CD4-positive, alpha-beta T cell treated with Interferon gamma for 1 hour (primary cell): Measurements from ENCODE around the gene SMTNL1.

Experiments used
- DNase-seq: peaks from one replicate; pipeline ENCODE4 v3.0.0-alpha.2; 2020

Gene SMTNL1

DNA sequence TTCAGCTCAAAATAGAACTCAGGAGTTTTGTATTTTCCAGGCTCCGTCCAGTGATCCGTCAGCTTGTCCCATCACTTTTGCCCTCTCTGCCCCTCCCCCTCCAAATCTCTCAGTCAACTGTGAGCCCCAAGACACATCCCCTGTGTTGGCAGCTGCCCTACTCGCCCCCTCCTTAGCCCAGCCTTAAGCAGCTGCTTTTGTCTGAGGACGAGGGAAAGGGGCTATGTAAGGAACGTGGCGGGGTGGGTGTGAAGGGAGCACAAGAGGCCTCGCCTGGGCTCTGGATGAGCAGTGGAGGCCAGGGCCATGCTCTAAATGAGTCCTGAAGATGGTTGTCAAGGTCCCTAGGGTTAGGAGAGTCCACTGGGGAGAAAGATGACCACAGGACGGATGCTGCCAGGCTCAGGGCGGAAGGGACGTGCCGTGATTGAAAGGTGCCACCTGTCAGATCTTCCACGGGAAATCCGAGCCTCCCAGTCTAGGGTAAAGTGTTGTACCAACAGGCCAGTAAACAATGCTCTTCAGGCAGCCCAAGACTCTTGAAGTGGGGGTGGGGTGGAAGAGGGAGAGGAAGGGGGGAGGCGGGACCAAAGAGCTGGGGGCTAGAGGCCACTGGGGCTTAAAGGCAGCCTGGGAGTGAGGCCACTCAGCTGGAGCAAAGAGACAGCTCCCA is at the start of gene SMTNL1:
SMTNL1 (plus strand) TSS at position 649 of the 673 bp plus-strand sequence. CDS start 5,048 bp downstream, outside the sequence.
- DNase-seq = no peak

GRCh38 chr11:57487920-57488659 is 49.3 kb upstream of the SMTNL1 start:
- DNase-seq = no peak

GRCh38 chr11:57490456-57491248 is 46.7 kb upstream of the SMTNL1 start:
- DNase-seq = no peak

- peak; percentile 32 for DNase-seq
Measured at GRCh38 chr11:57491371-57492061, 45.9 kb upstream of the SMTNL1 start.

- peak; percentile 63 for DNase-seq
Measured at GRCh38 chr11:57493507-57494503, 43.6 kb upstream of the SMTNL1 start.

DNA sequence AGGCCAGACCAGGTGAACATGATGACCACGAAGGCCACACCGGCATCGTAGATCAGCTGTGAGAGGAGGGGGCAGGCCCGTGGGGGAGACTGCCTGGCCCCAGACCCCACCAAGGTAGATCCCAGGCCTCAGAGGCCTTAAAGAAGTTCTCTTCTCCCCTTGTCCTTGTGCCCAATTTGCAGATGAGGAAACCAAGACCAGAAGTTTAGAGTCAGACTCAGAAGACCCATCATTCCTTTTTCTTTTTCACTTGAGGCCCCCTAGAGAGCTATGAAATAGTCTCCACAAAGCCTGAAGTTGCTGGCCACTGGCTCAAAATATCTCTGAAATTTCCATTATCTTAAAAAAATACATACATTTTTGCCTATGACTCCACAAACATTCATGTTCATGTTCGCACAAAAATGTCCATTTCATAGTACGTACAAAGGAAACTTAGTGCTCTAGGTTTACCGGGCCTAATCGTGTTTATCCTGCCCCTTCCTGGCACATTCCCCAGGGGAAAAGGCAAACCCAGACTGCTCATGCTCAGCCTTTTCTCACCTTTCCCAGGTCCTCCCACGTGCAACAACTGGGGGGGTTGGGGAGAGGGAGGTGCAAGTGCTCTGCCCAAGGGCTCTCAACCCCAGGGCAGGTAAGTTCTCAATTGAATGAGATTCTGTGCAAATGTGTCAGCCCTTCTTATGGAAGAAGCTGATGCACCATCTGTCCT is 41.1 kb upstream of the SMTNL1 start:
- DNase-seq = no peak

DNA sequence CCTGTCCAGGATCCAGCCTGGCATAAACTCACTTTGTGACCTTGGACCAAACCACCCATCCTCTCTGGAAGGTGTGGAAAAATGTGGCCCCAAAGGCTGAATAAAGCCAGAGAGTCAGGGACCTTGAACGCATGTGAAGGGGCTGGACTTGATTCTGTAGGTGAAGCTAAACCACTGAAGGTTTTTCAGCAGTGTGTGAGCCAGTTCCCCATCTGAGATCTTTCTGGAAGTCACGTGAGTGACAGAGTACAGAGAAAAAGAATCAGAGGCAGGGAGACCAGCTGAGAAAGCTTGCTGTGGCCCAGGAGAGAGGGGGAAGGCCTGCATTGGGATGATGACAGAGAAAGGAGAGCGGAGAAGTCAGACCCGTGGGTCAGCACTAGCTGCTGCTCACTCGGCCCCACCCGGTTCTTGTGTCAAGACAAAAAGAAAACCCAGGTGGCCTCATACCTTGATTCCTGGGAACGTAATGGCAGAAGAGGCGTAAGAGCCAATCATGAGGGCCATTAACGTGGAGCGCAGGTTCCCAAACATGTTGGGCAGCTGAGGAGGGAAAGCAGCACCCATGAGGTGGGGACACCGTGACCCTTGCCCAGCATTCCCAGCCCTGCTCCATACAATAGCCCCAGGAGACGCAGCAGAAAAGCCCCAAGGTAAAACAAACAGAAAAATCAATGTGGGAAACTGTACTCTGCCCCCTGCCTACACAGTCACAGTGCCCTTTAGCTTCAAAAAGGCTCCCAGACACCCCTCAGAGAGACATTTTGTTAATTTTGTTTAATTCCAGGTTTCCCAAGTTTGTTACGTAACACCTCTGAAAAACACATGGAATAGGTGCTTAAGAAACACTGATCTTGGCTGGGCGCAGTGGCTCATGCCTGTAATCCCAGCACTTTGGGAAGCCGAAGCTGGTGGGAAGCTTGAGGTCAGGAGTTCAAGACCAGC is 39.8 kb upstream of the SMTNL1 start:
- DNase-seq = no peak

DNA sequence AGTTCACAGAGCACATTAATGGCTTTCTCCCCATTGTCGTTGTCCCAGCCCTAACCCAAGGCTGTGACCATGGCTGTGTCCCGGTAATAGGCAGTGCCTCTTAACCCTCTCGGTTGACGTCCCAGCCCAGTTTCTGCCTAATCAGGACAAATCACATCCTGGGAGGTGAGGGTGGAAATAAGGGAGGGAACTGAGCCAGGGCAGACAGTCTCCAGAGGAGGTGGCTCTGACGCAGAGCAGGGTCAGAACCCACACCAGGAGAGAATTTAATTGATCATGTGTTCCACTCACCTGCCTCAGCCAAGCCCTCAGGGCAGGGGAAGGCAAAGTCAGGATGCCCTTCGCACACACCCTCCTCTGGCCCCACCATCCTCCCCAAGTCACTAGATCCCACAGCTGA is 38.9 kb upstream of the SMTNL1 start:
- no peak for DNase-seq

DNA sequence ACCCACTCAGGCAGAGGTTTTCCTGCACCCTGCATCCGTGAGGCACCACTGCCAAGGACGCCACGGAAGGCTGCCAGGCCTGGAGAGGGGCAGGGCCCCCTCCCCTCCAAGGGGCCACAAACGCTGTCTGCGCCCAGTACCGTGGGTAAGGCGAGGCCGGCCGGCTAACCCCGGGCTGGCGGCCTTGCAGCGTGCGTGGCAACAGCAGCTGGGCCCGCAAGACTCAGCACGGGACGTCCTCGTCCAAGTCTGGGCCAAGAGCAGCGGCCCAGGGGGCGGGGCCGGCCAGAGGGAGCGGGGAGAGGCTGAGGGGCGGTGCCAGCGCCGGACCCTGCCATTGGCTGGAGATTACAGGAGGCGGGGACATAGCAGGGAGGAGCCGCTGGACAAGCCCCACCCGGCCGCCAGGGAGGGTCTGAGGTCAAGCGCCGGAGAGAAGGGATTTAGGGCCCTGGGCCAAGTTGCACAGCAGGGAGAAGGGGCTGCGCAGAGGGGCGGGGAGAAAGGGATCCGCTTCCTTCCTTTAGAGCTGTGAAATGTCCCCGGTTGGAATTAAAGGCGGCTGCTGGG is 37.9 kb upstream of the SMTNL1 start:
- DNase-seq = peak; percentile 74

- DNase-seq = no peak
Measured at GRCh38 chr11:57499983-57500461, 37.4 kb upstream of the SMTNL1 start.

DNA sequence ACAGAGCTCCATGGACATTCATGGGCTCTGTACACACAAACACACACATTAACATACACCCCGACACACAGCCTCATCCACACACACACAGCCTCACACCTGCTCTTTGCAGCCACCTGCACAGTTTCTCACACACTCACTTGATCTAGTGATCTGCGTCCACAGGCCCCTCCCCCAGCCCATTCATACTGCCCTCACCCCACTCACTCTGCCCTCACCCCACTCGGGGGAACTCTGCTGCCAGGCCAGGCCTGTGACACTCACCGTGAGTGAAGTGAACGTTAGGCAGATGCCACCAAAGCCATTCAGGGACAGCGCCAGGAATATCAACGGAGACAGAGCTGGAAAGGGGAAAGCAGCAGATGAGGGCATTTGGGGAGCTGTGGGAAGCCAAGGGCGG is 36.9 kb upstream of the SMTNL1 start:
- no peak for DNase-seq

GRCh38 chr11:57500926-57501325 is 36.5 kb upstream of the SMTNL1 start:
- no peak for DNase-seq

GRCh38 chr11:57501953-57502352 is 35.4 kb upstream of the SMTNL1 start:
- DNase-seq = no peak

- DNase-seq = no peak
Measured at GRCh38 chr11:57502376-57502775, 35.0 kb upstream of the SMTNL1 start.

DNA sequence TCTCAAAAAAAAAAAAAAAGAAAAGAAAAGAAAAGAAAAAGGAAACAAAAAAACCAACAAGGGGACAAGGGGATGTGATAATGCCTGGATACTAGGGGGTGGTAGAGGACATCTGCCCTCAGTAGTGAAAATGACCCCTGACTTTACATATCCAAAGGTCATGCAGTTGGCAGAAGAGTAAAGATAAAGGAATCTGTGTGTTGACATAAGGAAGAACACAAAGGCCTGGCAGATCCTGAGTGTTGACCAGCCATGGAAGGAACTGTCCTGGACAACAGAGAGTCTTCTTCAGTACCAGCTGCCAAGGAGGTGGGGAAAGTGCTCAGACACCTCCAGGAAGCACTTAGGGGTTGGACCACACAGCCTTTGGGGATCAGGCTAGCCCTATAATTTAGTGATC is 34.5 kb upstream of the SMTNL1 start:
- no peak for DNase-seq

- DNase-seq = no peak
Measured at GRCh38 chr11:57504511-57504910, 32.9 kb upstream of the SMTNL1 start.

DNA sequence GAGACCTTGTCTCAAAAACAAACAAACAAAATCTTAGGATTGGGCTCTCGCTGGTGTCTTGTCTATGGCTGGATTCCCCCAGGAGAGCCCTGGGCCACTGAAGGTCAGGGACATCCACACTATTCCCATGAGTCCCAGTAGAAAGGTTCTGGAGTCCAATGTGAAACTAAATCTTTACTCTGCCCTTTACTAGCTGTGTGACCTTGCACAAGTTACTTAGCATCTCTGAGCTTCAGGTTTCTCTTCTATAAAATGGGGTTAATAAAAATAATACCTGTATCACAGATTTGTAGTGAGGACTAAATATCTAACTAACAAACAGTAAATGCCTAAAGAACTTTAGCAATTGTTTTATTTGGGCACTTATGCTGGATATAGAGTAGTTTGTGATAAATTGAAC is 30.9 kb upstream of the SMTNL1 start:
- DNase-seq = no peak

DNA sequence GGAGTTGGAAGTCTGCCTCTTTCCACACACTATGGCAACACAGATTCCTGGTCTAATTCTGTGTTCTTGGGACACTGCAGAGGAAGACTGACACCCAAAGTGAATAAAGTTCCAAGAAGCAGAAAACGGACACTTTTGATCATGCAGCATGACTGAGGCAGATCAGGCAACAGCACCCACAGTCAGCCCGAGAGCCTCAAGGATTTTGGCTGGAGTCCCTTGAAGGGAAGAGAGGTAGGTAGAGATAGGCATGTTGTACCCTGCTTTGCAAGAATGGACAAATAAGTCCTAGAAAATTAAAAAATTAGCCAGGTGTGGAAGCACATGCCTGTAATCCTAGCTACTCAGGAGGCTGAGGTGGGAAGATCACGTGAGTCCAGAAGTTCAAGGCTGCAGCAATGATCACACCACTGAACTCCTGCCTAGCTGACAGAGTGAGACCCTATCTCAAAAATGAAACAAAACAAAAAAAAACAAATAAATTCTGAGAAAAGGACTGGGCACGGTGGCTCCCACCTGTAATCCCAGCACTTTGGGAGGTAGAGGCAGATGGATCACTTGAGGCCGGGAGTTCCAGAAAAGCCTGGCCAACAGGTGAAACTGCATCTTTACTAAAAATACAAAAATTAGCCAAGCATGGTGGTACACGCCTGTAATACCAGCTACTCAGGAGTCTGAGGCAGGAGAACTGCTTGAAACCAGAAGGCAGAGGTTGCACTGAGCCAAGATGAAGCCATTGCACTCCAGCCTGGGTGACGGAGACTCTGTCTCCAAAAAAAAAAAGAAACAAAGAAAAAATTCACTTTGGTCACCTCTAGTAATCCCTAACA is 28.8 kb upstream of the SMTNL1 start:
- DNase-seq = no peak
